ENCODE data around the gene PPP2R2C. TPM values are rescaled to one million over a fixed set of nuclear protein-coding genes. Genes with fewer than 3 reads are reported as not detected.
A peak's percentile ranks its signal among the peaks of the same experiment; 100 is the strongest.

Gene PPP2R2C
- total RNA-seq, 1 experiment from 2014 or later: 8.1 TPM

DNA sequence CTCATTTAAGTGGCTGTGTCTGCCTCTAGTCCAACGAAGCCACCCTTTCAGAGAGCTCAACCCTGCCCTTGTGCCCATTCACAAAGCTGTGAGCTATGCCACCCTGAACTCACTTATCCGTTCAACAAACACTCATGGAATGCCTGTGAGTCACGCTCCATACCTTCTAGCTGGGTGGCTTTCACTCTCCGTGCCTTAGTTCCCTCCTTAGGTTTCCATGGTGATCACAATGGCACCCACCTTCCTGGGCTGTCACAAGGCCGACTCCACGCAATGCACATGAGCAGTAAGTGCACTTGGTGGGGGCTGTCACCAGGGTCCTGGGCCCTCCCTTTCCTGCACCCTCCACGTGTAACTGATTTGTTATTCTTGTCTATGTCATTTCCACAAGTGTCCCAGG, 37.2 kb upstream of the PPP2R2C start:
- no peak overlapping the region for H4K8ac ChIP-seq (replicated peaks; ENCODE audit: insufficient read length, low read depth, low read length)
- no peaks in the 10 kb centered on the region for H3K23me2 ChIP-seq (ENCODE audit: insufficient read length, low read depth, low read length, poor library complexity, severe bottlenecking)
- no peaks in the 10 kb centered on the region for H4K20me1 ChIP-seq (ENCODE audit: control insufficient read depth, insufficient read depth, insufficient read length)
- peaks cover 4 to 15% (median 6%) of the 10 kb centered on the region in 3 experiments; a peak in 6 of 7 replicates for H3K36me3 Mint-ChIP-seq (ENCODE audit: insufficient read depth in 1 of 3, low read depth in 3 of 3)
- no peak overlapping the region for H3K4me3 Mint-ChIP-seq
- peak; percentile 17 for DNase-seq
- no peak overlapping the region for H3K27ac Mint-ChIP-seq
- no peak overlapping the region for H3K23ac ChIP-seq (ENCODE audit: insufficient read length, low read depth, low read length)
- peaks cover 17% of the 10 kb centered on the region for H3K9me3 ChIP-seq (ENCODE audit: control insufficient read depth, low read depth, low read length)
- H3K9me3 Mint-ChIP-seq: peaks cover 29 to 41% of the 10 kb centered on the region in 2 experiments
- no peak overlapping the region for H2AK5ac ChIP-seq (ENCODE audit: insufficient read length, low read length)
- TF ChIP-seq CTCF (conservative IDR thresholded peaks at IDR 0.05): no peak
- H4K91ac ChIP-seq (ENCODE audit: insufficient read length, low read depth, low read length): no peak overlapping the region
- H3K27ac ChIP-seq (ENCODE audit: insufficient read length, low read depth, low read length): no peak overlapping the region
- no peak overlapping the region; the same call in 1 of the 2 replicates for H3K14ac ChIP-seq (ENCODE audit: insufficient read depth, low read length)
- no CpG with 5 or more reads among the region's 7 CpGs for WGBS (ENCODE audit: extremely low coverage, insufficient read length, low lambda C conversion rate)
- H2BK15ac ChIP-seq (ENCODE audit: low read depth, low read length): no peak overlapping the region
- H3T11ph ChIP-seq (ENCODE audit: low read length): no peak overlapping the region
- no peak overlapping the region for H2BK20ac ChIP-seq (ENCODE audit: low read depth, low read length, poor library complexity, severe bottlenecking)
- H3K27me3 ChIP-seq (ENCODE audit: insufficient read depth, low read length): no peaks in the 10 kb centered on the region
- H3K4me1 ChIP-seq (ENCODE audit: insufficient read depth, low read length): no peaks in the 10 kb centered on the region
- H2BK5ac ChIP-seq (ENCODE audit: insufficient read length, low read length): no peak overlapping the region
- no peak overlapping the region for H3K4me2 ChIP-seq (ENCODE audit: insufficient read depth, insufficient read length, low read length)
- H3K4me1 Mint-ChIP-seq: no peaks in the 10 kb centered on the region
- H2BK120ac ChIP-seq (ENCODE audit: low read depth, low read length, poor library complexity, severe bottlenecking): no peak overlapping the region
- no peak overlapping the region for H2BK12ac ChIP-seq (ENCODE audit: insufficient read length, low read depth, low read length)
- no peaks in the 10 kb centered on the region for H3K79me1 ChIP-seq (ENCODE audit: insufficient read depth, low read depth, low read length, poor library complexity, severe bottlenecking)
- H3K18ac ChIP-seq (ENCODE audit: insufficient read length, low read depth, low read length): no peak overlapping the region
- H3K9ac ChIP-seq (ENCODE audit: extremely low read depth, insufficient read length, low read length): no peak overlapping the region
- no peak overlapping the region for H2AFZ ChIP-seq (ENCODE audit: low read length)
- H3K4ac ChIP-seq (ENCODE audit: low read depth, low read length): no peak overlapping the region
- H3K56ac ChIP-seq (ENCODE audit: insufficient read length, low read depth, low read length): no peak overlapping the region
- no peaks in the 10 kb centered on the region for H3K79me2 ChIP-seq (ENCODE audit: insufficient read depth, low read length)
- peaks cover 18% of the 10 kb centered on the region for H3K27me3 Mint-ChIP-seq (ENCODE audit: low read depth)
- no peak overlapping the region for H4K5ac ChIP-seq (ENCODE audit: insufficient read length, low read depth, low read length)

Measured in H9 (cell line).